Medulla oblongata (tissue), 1 donor: ENCODE measurements around the gene APOL1.

Experiments
- DNase-seq: peaks from one replicate; pipeline ENCODE4 v3.0.0-alpha.2; 2015; ENCODE audit errors: extremely low spot score

Gene APOL1

DNA sequence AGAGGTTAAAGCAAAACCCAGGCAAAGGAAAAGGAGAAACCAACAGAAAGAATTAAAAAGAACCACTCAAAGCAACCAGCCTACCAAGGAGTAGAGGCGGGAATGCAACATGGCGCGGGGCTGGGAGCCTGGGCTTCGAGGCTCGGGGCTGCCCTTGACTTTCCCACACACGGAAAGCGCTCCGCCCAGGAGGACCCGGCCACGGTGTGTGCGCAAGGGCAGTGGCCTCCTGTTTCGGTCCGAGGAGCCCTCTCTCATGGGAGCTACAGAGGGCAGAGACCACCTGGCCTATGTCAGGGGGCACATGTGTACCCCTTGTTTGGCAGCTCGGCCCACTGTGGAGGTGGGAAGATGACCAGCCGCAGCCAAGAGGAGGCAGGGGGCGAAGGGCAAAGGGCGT, 55.9 kb downstream of the APOL1 start:
- DNase-seq: no peak

GRCh38 chr22:36311386-36312085, 58.6 kb downstream of the APOL1 start:
- DNase-seq: no peak

DNA sequence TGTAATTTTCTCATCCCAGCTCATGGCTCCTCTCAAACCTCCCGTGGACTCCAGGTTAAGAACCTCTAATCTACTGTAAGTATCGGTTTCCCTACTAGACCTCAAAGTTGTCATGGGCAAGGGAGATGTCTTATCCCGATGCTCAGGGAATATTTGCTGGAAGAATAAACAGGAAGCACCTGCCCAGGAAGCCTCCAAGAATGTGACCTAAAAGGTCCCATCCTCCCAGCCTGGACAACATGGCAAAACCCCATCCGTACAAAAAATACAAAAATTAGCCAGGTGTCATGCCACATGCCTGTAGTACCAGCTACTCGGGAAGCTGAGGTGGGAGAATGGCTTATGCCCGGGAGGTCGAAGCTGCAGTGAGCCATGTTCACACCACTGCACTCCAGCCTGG, 62.4 kb downstream of the APOL1 start:
- no peak for DNase-seq

- DNase-seq: no peak
Observed at GRCh38 chr22:36316419-36316818, 63.5 kb downstream of the APOL1 start.
